Prostate gland (tissue), 2 donors: Measurements from ENCODE around the gene SET.

ENCODE experiments used
- CTCF ChIP-seq, 4 experiments: fragments of 200-600 bp in 2 of 4; fragments of 450-650 bp in 2 of 4; sonication (generic) in 2 of 4; IDR thresholded peaks; 1 replicate in 3 of 4; 2 replicates in 1 of 4; pipeline ENCODE4 v1.5.1; 2016 to 2019; ENCODE audit warnings: antibody characterized with exemption in 4 of 4, mild to moderate bottlenecking in 2 of 4, moderate library complexity in 2 of 4
- POLR2AphosphoS5 ChIP-seq: sonication (generic); formaldehyde crosslinking; IDR thresholded peaks from one replicate; pipeline ENCODE4 v1.6.1; 2017; ENCODE audit warnings: antibody characterized with exemption

- TF ChIP-seq CTCF (IDR thresholded peaks at IDR 0.05) (no peak), POLR2AphosphoS5 (no peak)
Observed at GRCh38 chr9:128718475-128718874, 29.5 kb downstream of the SET start.
